GM18498 (cell line): ENCODE results near the gene SNCB.
A peak's percentile ranks its signal among the peaks of the same experiment; 100 is the strongest.

Experiments used
- ATAC-seq: cut with Tn5 transposase; IDR thresholded peaks from one replicate; pipeline ENCODE4 v1.9.1; 2021; ENCODE audit warnings: mild to moderate bottlenecking, moderate library complexity; ENCODE audit not compliant: unreplicated experiment

The SNCB gene

DNA sequence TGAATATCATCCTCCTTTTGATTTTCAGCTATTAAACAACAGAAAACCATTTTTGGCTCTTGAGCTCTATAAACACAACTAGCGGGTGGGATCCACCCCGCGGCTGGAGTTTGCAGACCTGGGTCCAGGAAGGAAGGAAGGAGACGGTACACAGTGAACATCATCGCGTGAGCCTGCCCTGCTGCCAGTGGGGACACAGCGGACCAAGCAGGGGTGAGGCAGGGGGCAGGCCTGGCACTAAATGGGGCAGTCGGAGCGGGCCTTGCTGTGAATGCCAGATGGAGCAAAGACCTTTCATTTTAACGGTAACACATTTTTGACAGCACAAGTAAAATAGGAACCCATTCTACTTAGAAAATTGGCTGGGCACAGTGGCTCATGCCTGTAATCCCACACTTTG lies 31.3 kb upstream of the SNCB start:
- ATAC-seq: no peak

DNA sequence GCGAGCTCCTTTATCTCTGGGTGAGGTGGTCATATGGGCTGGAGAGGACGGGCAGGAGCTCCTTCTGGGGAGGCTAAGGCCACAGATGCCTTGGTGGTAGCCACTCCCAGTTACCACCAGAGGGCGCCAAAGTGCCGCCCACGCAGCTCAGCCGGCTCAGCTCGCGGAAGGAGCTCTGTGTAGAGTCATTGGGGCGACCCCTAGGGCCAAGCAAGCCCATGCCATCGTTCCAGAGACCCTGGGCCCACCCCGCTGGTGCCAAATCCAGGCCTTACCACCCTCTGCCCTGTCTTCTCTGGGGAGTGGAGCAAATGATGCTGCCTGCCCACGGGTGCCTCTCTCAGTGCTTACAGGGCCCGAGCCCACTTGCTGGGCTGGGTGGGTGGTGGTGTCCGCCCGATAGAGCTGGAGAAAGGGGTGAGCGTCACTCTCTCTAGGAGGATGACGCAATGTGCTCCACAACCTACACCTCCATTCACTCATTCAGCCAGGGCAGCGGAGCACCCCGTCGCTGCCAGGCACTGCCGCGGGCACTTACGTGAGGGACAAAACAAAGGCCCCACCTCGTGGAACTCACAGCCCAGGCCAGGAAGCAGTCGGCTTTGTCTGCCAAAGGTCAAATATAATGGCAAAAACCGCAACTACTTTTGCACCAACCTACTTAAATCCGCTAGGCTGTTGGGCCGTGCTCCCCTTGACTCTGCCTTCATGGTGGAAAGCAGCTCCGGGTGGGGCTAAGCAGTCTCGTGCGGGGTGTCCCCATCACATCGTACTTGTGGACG lies 30.7 kb upstream of the SNCB start:
- ATAC-seq: peak; percentile 67

DNA sequence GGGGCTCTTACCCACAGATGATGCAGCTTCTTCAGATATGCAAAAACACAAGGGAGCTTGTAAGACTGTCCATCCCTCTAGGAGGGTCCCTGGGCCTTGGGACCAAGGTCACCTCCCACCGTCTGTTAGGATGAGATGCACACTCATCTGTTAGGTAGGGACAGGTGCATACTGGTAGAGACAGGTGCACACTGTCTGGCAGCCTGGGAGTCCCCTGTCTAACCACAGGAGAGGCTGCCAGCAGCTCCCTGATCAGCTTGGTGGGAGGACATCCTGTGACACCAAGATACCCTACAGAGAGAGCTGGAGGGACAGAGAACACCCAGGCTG lies 30.2 kb upstream of the SNCB start:
- peak; percentile 13 for ATAC-seq

DNA sequence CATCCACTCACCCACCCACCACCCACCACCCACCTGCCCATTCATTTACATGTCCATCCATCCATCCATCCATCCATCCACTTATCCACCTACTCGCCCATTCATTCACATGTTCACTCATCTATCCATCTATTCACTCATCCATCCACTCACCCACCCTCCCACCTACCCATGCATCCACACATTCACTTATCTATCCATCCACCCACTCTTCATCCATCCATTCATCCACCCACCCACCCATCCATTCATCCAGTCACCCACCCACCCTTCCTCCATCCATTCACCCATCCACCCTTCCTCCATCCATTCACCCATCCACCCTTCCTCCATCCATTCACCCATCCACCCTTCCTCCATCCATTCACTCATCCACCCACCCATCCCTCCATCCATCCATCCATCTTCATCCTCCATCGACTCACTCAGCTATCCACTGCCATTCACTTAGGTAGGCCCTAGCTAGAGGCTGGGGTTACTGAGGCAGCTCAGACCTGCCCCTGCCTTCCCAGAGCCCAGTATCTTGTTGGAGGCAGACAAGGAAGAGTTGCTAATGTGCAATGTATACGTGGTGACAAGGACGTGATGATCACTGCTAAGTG lies 29.6 kb upstream of the SNCB start:
- ATAC-seq: no peak

DNA sequence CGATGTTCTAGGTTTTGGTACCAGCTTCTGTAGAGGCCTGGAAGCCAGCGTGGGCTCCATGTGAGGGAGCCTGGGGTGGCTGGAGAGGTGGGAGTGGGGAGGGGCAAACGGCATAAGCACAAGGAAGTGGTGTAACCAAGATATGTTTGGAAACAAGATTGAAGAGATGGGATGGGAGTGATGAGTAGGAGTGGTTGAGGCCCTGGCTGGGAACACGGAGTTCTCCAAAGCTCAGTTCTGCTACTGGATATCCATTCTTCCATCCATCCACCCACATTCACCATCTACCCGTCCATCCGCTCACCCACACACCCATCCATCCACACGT lies 29.1 kb upstream of the SNCB start:
- ATAC-seq: no peak

DNA sequence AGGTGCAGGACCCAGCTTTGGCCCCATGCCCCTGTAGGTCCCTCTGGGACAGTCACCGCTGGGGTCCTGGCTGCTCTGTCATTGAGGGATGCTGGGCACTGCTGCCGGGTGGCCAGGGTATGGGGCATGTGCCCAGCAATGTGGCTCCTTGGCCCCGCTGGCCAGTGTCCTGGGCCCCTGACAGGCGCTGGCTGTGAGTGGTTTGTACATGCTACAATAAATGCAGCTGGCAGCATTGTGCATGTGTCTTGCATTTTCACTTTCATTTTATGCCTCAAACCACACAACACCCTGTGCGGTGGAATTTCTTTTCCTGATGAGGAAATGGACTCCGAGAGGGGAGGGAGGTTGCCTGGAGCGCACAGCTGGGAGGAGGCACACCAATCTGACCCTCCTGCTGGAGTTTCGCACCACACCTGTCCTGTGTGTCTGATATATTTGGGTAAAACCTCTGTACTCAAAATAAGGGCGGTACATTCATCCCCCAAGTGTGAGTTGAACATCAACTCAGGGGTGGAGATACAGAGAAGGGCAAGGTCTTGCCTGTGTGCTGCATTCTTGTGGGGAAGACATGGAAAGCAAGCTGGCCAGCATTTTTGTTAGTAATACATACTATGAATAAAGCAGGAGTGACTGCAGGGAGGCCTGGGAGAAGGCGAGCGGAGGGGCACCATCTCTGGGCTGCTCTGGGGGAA lies 28.6 kb upstream of the SNCB start:
- ATAC-seq: no peak

DNA sequence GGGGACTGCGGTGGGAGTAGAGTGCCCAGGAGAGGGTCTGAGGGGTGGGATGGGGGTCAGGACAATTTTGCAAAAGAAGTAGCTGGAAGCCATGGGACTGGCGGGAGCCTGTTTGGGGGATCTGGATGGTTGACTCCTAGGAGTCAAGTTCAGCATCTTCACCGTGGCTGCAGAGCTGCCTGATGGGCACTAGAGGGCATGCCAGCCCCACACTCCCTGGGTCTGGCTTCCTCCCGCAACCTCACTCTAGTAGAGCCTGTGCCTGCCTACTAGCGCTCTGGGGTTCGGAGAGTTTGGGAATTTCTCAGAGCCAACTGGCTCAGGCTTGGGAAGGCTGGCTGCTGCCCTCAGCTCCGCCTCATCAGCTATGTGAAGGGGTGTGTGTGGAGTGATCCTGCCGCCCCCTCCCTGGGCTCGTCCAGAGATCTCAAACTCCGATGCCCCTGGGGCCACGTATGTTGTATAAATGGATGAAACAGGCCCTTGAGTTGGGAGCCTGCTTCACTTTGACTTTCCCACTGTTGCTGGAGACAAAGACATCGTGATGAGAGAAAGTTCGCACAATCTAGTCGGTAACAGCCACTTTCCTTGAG lies 27.8 kb upstream of the SNCB start:
- peak; percentile 60 for ATAC-seq

DNA sequence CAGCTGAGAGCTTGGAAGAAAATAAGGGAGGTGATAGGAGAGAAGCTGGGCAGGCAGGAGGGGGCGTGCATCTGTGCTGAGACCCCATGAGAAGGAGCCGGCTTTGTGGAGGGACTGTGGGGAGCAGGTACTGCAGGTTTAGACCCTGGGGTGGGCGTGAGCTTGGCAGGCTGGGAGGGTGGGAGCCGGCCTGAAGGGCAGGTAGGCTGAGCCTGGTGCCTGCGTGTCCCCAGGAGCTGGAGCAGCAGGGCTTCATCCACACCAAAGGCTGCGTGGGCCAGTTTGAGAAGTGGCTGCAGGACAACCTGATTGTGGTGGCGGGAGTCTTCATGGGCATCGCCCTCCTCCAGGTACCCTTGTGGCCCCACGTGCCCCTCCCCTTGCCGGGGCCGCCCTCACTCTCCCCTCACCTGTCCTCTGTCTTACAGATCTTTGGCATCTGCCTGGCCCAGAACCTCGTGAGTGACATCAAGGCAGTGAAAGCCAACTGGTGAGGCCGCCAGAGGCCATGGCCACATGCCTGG lies 26.2 kb upstream of the SNCB start:
- ATAC-seq: no peak

DNA sequence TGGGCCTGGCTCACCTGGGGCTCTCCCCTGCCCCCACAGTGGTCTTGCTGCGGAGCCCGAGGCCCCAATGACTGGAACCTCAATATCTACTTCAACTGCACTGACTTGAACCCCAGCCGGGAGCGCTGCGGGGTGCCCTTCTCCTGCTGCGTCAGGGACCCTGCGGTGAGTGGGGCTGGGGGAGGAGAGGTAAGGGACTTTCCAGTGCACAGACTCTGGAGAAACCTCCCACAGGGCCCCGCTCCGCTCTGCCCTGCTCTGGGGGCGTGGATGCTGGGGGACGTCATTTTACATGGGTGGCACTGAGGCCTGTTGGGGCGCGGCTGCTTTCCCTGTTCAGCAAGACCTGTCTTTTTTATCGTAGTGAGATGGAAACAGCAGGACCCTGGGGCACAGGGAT lies 24.5 kb upstream of the SNCB start:
- ATAC-seq: no peak

DNA sequence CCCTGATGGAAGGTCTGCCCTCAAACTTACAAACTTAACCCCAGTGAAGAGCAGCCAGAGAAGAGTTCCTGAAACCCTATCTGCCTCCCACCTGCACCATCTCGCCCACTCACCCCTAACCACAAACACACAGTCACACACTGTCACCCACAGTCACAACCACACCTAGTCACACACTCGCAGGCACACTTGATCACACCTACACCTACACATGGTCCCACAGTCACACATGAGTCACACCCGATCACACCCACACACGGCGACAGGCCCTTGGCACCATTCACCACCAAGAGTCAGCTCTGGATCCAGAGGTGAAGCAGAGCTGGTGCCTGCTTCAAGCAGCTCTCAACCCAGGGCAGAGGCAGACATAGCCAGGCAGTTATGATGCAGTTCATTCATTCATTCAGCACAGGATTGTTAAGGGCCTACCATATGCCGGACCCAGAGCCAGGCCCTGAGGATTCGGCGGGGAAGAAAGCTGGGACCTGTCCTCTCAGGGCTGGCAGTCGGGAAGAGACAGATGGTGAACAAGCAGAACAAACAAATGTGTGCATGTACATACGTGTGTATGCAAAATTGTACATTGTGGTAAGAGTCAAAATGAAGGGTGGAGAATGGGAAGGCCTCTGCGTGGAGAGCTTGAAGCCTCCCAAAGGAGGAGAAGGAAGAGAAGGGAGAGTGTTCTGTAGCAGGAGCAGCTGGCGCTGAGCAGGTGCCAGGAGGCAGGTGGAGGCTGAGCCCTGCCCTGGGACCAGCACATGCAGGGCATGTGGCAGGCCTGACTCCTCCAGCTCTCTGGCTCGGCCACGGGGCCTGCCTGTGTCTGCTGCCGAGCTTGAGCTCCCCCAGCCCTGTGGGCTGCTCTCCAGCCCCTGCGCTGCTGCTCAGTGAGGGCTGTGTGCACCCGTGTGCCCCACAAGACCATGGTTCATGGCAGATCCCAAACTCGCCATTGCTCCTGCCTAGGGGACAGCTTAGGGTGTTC lies 23.4 kb upstream of the SNCB start:
- no peak for ATAC-seq

DNA sequence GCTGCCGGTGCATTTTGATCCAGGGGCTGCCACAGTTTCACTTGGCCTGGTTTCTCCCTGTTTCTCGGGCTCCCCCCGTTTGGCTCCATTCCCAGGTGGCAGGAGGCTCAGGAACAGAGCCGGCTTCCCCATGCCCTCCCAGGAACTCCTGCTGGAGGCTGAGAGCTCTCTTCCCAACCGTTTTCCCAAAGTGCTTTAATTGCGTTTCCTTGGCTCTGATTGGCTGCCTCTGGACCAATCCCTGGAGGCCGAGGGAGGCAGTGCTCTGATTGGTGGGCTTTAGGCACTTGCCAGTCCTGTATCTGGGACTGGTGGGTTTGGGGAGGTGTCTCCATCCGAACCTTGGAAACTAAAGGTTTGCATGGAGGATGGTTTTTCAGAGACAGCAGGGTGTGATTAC lies 21.8 kb upstream of the SNCB start:
- no peak for ATAC-seq

DNA sequence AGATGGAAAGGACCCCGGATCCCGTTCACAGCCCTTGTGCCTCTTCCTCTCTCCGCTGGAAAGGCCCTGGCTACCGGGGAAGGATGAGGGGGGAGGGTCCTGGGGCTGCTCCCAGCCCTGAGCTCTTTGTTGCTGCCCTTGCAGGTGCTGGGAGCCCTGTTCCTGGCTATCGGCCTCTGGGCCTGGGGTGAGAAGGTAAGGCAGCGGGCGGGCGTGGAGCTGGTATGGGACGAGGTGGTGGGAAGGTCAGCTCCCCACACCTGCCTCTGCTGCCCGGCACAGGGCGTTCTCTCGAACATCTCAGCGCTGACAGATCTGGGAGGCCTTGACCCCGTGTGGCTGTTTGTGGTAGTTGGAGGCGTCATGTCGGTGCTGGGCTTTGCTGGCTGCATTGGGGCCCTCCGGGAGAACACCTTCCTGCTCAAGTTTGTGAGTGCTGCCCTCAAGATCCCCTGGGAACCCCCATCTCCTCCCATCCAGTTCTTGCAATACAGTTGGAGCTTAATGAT lies 21.2 kb upstream of the SNCB start:
- no peak for ATAC-seq

DNA sequence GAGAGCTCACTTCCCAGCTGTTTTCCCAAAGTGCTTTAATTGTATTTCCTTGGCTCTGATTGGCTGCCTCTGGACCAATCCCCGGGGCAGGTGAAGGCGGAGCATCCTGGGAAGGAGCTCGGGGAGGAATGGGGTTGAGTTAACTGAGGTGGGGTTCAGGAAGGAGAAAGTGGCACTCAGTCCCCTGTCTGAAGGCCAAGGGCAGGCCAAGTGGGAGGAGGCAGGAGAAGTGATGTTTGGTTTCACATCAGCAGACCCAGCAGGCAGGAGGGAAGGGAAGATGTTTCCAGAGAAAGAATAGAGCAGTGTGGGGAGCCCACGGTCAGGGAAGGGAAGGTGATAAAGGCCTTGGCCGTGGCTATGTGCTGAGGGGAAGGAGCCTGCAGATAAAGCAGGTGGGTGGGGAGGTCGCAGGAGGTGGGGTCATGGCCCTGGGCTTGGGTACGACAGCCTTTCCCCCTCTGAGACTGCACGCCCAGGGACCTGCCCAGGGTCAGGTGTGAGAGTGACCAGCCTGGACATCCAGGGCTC lies 20.1 kb upstream of the SNCB start:
- ATAC-seq: no peak

DNA sequence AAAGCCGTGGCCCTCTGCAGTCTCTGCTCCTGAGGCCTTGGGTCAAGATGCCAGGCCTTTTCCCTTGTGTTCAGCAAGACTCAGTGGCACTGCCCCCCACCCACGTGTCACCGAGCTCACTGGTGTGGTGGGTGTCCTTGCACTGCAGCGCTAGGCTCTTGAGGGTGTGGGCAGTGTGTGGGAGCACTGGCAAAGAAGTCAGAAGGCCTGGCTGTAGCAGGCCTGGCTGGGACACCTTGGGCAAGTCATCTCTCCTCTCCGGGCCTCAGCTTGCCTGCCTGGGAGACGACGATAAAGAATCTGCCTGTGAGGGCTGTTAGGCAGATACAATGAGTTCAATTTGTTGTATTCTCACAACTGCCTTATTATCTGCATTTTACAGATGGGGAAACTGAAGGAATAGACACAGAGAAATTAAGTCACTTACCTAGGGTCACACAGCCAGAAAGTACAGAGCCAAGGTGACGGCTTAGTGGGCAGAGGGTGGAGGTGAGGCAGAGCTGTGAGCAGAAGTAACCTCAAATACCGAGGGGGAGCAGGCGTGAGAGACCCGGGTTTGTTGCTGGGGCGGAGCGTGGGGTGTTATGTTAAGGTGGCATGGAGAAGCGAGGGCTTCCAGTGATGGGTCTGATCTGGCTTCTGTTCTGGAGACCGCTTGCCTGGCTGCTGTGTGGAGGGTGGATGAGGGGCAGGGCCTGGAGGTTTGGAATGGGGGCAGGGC lies 18.3 kb upstream of the SNCB start:
- no peak for ATAC-seq

DNA sequence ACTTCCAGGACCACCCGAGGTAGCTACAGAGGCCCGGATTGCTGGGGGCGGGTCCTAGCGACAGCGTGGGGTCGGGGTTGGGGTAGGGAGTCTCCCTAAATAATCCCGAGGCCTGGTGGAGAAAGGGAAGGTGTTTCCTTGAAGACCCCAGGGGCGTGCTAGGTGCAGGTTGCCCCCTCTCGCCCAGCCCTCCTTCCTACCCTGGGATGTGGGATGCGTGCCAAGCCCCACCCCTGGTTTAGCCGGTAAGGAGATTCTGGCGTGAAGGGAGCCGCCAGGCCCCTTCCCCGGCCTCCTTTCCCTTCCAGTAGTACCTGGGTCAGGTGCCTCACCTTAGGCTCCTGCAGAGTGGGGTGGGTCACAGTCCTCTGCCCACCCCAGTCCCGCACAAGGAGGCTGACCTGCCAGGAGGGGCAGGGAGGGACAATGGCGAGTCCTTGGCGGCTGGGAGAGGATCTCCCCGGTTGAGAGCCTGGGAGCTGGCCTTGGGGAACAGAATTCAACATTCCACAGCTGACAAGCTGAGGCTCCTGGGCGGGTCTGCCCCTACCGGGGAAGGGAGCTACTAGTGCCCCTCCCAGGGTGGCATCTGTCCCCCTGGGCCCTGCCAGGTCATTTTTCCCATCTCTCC lies 17.6 kb upstream of the SNCB start:
- ATAC-seq: no peak

DNA sequence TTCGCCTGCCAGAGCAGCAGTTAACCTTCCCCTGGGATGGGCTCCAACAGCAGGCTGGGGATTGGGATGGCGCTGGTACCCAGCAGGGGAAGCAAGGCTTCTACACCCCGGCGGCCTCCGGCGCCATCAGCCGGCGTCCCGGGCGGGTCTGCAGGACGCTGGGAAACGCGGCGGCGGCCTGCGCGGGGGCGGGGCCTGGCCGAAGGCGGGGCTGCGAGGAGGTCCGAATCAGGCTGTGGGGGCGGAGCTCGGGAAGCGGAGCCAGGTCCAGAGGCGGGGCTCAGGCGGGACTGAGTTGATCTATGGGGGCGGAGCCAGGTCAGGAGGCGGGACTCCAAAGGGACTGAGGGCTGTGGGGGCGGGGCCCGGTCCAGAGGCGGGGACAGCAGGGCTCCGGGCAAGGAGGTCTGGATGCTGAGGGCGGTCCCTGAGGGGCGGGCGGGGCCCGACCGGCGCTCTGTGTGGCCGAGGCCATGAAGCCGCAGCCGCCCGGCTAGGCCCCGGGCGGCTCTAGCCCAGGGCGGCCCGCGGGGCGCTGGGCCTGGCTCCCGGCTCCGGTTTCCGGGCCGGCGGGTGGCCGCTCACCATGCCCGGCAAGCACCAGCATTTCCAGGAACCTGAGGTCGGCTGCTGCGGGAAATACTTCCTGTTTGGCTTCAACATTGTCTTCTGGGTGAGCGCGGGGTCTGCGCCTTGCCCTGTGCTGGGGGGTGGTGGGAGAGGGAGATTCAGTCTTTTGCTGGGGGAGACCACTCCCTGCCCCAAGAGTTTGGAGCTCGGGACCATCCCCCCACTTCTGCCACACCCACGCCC lies 16.9 kb upstream of the SNCB start, which contains the start of gene TSPAN17:
TSPAN17 (plus strand) TSS at position 455 of the 813 bp plus-strand sequence; CDS start at position 587, 132 bp downstream.
- ATAC-seq: peak; percentile 95

DNA sequence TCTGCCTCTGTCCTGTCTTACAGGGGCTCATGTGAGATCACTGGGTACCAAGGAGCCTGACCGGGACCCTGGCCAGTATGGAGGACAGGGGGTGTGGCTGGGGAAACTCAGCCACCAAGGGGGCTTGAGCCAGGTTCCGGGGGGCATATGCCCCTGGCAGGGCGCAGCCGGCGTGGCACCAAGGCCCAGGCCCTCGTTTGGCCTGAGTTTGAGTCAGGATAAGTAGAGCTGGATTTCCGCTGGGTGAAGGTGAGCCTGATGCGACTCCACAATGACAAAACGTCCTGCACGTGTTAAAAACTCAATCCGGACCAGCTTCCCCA lies 16.3 kb upstream of the SNCB start:
- ATAC-seq: peak; percentile 9

DNA sequence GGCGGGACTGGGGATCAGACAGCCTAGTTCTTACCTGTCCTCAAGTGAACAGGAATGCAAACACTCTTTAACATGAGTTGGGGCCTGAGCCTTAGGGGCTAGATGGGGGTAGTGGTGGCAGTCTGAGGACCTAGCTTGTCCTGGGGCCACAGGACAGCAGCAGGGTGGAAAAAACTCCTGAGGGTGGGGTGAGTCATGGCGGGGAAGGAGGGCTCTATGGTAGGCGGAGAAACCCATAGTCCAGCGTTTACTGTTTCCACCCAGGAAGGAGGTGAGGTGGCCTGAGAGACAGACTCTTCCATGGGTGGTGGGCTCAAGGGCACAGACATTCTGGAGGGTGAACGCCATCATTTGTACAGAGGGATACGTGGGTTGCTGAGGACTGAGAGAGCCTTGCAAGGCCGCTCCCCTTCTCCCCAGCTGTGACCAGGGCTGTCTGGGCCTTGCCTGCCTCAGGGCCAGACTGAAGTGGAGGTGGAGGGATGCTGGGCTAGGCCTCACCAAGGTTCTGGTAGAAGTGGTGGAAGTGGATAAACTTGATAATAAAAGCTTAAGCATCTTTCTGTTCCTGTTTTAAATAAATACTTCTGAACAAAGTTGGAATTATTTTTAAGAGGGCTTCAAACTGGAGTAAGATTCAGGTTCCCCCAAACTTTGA lies 15.8 kb upstream of the SNCB start:
- ATAC-seq: no peak
